Pancreas (tissue), 10 donors: ENCODE results near the gene SPARC. TPM values are rescaled to one million over a fixed set of nuclear protein-coding genes. Genes with fewer than 3 reads are reported as not detected.
"Not testable (repeated sequence)": the region's sequence is repeated elsewhere in the genome, so short reads cannot be mapped to it uniquely, and the experiment has no call there.

Experiments
- ATAC-seq, 4 donors: fragments of 200-7000 bp; cut with Tn5 transposase; one replicate each; pipeline versions ENCODE4 v1.8.0 to v1.9.1; 2020; ENCODE audit warnings: mild to moderate bottlenecking in 4 of 4, moderate library complexity in 4 of 4
- DNase-seq, 6 donors: peaks; one replicate each; pipeline ENCODE4 v3.0.0-alpha.2; 2020
- FAIRE-seq: peaks from 2 replicates; lab custom pipeline; 2012; peaks lifted over from hg19 to GRCh38; lab: Jason Lieb, UNC
- H3K27ac ChIP-seq, 4 donors: fragments of 200-600 bp; sonication (generic); 1 replicate in 3 of 4; 2 replicates in 1 of 4; pipeline versions ENCODE4 v1.5.0 to v1.8.0; 2020
- H3K27me3 ChIP-seq, 4 donors: fragments of 200-600 bp; one replicate each; pipeline ENCODE4 v1.8.0; 2021
- H3K36me3 ChIP-seq, 3 donors: fragments of 200-600 bp; sonication (generic) in 1 of 3; one replicate each; pipeline versions ENCODE4 v1.5.0 to v1.8.0; 2020 to 2021
- H3K4me1 ChIP-seq, 3 donors: fragments of 200-600 bp; one replicate each; pipeline ENCODE4 v1.8.0; 2021
- H3K4me3 ChIP-seq, 4 donors: fragments of 200-600 bp; sonication (generic) in 2 of 4; one replicate each; pipeline versions ENCODE4 v1.5.0 to v1.8.0; 2020 to 2021
- H3K9me3 ChIP-seq, 4 donors: fragments of 200-600 bp; one replicate each; pipeline ENCODE4 v1.8.0; 2021
- WGBS, 2 donors: extraction: QIAGEN DNeasy Blood & Tissue Kit; methylation state at CpG; one replicate each; pipeline ENCODE4 v1.1.7; 2013; 5-methylcytosine and 5-hydroxymethylcytosine counted together
- intact Hi-C, 3 donors: fragments of 100-400 bp; cut with DNase I; formaldehyde crosslinking; loops; one replicate each; pipeline versions ENCODE4 v1.11.1 to v1.14.2; 2022
- polyA plus RNA-seq, 2 donors: library from polyadenylated mRNA; stranded (reverse); fragments of 200-250 nt; gene quantifications; one replicate each; pipeline ENCODE4 v1.2.3, GENCODE V29; 2013
- total RNA-seq, 6 donors: library from RNA; stranded (reverse); fragmentation: NEBNext Ultra II Directional in 4 of 6; extraction: Animal tissue kit (Norgen Biotek cat#: 25700) in 4 of 6; gene quantifications; one replicate each; pipeline versions ENCODE4 v1.2.1 to v1.2.4, GENCODE V29; 2021 to 2023
- TF ChIP-seq, protein P1 (sequence below), 4 donors: fragments of 200-600 bp; sonication (generic) in 3 of 4; IDR thresholded peaks; one replicate each; pipeline versions ENCODE4 v1.5.0 to v1.8.0; 2021; ENCODE audit warnings: antibody characterized with exemption in 4 of 4
- donor health status: healthy with polysubstance abuse.
- donor health status: DM: no; HTN: no; CAD: no; lungs with moderate emphysema.
- donor health status: DM: no; HTN: no; CAD: no.
- donor health status: control.
- donor health status: control.
- donor health status: Bipolar disorder and iron deficiency.
- donor health status: DM: yes; HTN: yes; CAD: no.
- donor health status: DM: no; HTN: no; CAD: no.
- donor health status: DM: no; HTN: no; CAD: no.
- donor health status: DM: yes; HTN: yes; CAD: no.

Gene SPARC
- total and polyA plus RNA-seq, 8 donors, result 27.2 to 608 (median 60.7) TPM

DNA sequence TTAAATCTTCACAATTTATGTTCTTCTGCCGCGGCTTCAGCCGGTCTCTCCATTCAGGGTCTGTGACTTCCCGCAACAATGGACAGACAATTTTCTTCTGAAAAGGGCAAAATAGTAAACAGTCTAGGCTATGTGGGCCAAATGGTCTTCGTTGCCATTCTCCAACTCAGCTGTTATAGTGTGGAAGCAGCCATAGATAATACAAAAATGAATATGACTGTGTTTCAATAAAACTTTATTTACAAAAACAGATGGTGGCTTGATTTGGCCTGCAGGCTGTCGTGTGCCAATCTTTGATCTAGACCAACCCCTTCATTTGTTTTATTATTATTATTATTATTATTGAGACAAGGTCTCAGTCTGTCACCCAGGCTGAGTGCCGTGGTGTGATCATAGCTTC is 43.7 kb upstream of the SPARC start:
- Histone ChIP-seq H3K9me3 (no peaks in the 10 kb centered on the region), H3K4me3 (no peak overlapping the region), H3K4me1 (no peaks in the 10 kb centered on the region), H3K27ac (no peak overlapping the region), H3K27me3 (no peaks in the 10 kb centered on the region), H3K36me3 (no peaks in the 10 kb centered on the region)
- FAIRE-seq (no peak), ATAC-seq (no peak), DNase-seq (no peak)
- intact Hi-C loops, result no loop called here
- TF ChIP-seq, protein P1, sequence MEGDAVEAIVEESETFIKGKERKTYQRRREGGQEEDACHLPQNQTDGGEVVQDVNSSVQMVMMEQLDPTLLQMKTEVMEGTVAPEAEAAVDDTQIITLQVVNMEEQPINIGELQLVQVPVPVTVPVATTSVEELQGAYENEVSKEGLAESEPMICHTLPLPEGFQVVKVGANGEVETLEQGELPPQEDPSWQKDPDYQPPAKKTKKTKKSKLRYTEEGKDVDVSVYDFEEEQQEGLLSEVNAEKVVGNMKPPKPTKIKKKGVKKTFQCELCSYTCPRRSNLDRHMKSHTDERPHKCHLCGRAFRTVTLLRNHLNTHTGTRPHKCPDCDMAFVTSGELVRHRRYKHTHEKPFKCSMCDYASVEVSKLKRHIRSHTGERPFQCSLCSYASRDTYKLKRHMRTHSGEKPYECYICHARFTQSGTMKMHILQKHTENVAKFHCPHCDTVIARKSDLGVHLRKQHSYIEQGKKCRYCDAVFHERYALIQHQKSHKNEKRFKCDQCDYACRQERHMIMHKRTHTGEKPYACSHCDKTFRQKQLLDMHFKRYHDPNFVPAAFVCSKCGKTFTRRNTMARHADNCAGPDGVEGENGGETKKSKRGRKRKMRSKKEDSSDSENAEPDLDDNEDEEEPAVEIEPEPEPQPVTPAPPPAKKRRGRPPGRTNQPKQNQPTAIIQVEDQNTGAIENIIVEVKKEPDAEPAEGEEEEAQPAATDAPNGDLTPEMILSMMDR (IDR thresholded peaks at IDR 0.05), result no peak
- 89 to 91% methylated on average over 7 of the region's 7 CpGs for WGBS, 2 donors

DNA sequence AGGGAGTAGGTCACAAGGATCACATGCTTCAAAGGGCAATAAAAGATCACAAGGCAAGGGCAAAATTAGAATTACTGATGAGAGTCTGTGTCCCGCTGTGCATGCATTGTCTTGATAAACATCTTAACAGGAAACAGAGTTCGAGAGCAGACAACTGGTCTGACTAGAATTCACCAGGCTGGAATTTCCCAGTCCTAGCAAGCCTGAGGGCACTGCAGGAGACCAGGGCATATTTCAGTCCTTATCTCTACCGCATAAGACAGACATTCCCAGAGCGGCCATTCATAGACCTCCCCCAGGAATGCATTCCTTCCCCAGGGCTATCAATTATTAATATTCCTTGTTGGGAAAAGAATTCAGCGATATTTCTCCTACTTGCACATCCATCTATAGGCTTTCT is 42.9 kb upstream of the SPARC start:
- H3K27me3 ChIP-seq, H3K36me3 ChIP-seq, H3K9me3 ChIP-seq, FAIRE-seq, H3K4me1 ChIP-seq, intact Hi-C loops, DNase-seq, H3K4me3 ChIP-seq, H3K27ac ChIP-seq, ATAC-seq: not testable (repeated sequence)
- 68 to 71% methylated on average over 5 of the region's 5 CpGs for WGBS, 2 donors

DNA sequence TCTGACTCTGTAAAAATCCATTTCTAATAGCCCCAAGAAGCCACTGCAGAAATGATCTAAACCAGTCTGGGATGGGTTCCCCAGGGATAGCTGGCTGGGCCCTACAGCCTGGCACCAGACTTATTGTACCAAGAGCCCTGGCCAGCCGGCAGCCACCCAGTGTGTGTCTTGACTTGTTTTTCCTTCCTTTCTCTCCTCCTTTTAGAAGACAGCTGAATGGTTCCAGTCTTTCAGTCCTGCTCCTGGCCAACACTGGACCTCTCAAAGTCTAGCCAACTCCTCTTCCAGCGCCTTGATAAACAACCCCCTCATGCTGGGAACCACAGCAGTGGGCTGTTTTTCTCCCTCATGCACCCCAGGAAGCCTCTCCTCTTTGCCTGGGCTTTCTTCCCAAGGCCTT is 37.6 kb upstream of the SPARC start:
- Histone ChIP-seq H3K27ac (no peak overlapping the region), H3K36me3 (no peaks in the 10 kb centered on the region), H3K4me3 (no peak overlapping the region), H3K27me3 (no peaks in the 10 kb centered on the region), H3K9me3 (no peaks in the 10 kb centered on the region), H3K4me1 (no peaks in the 10 kb centered on the region)
- TF ChIP-seq, protein P1 (IDR thresholded peaks at IDR 0.05), result no peak
- FAIRE-seq (no peak), DNase-seq (no peak), ATAC-seq (no peak)
- 91 to 100% methylated on average over 2 of the region's 2 CpGs for WGBS, 2 donors
- intact Hi-C loops, result no loop called here

DNA sequence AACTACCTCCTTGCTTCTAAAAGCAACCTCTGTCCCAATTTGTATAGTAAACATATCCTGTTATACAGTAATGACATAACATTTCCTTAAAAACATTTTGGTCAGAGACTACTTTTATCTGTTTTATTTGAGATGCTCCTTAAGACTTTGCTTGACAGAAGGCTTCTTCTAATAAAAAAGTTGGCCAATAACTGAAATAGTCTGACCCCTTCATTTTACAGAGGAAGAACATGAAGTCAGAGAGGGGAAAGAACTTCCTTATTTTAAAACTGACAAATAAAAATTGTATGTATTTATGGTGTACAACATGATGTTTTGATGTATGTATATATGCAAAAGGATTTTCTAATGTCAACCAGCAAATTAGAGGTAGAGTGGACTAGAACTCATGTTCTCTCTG is 35.8 kb upstream of the SPARC start:
- Histone ChIP-seq H3K4me3 (no peak overlapping the region), H3K4me1 (no peaks in the 10 kb centered on the region), H3K9me3 (no peaks in the 10 kb centered on the region), H3K36me3 (no peaks in the 10 kb centered on the region), H3K27me3 (no peaks in the 10 kb centered on the region), H3K27ac (no peak overlapping the region)
- no peak for FAIRE-seq
- no peak for DNase-seq
- intact Hi-C loops, result no loop called here
- TF ChIP-seq, protein P1 (IDR thresholded peaks at IDR 0.05), result no peak
- ATAC-seq, result no peak

DNA sequence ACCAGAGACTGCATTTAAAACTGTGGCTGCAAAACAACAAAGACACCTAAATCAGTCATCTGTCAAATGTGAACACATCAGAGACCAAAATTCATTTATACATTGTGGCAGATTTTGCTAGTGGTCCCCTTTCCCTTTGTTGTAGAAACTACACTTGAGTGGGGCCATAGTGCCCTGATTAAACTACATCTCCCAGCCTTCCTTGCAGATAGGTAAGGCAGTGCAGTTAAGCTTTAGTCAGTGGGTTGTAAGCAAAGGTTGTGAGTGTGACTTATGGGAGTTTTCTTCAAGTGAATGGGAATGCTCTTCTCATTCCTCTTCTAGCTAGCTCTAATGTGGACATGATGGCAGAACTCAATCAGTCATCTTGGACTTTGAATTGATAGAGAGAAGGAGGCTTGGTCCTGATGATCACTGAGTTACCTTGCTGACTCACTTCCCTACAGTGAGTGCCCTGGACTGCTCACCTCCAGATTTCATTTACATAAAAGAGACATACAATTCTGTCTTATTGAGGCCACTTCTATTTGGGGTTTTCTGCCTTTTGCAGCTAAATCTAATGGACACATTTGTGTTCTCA is 35.2 kb upstream of the SPARC start:
- TF ChIP-seq, protein P1 (IDR thresholded peaks at IDR 0.05), result no peak
- no peak for FAIRE-seq
- Histone ChIP-seq H3K27me3 (no peaks in the 10 kb centered on the region), H3K36me3 (no peaks in the 10 kb centered on the region), H3K9me3 (no peaks in the 10 kb centered on the region), H3K27ac (no peak overlapping the region), H3K4me1 (no peaks in the 10 kb centered on the region), H3K4me3 (no peak overlapping the region)
- no peak for DNase-seq
- intact Hi-C loops, result no loop called here
- ATAC-seq, result no peak
